GM12891 (cell line): ENCODE results near the gene RIBC2.

Experiments
- DNase-seq: peaks from one replicate; pipeline ENCODE4 v3.0.0; 2011; ENCODE audit warnings: low spot score; ENCODE audit not compliant: insufficient read length
- FAIRE-seq: peaks from 2 replicates; lab custom pipeline; 2011; peaks lifted over from hg19 to GRCh38; lab: Jason Lieb, UNC
- PAX5 ChIP-seq: IDR thresholded peaks from 2 replicates; pipeline ENCODE4 v1.6.1; 2011; ENCODE audit warnings: low read length, moderate library complexity, mild to moderate bottlenecking; ENCODE audit not compliant: insufficient read depth, severe bottlenecking
- POLR2A ChIP-seq: IDR thresholded peaks from 2 replicates; pipeline ENCODE4 v1.6.1; 2011; ENCODE audit warnings: low read depth, low read length, control low read depth
- POLR2AphosphoS5 ChIP-seq: IDR thresholded peaks from 2 replicates; pipeline ENCODE4 v1.6.1; 2011; ENCODE audit warnings: low read depth, low read length, control low read depth
- POU2F2 ChIP-seq: IDR thresholded peaks from 2 replicates; pipeline ENCODE4 v1.6.1; 2011; ENCODE audit warnings: low read depth, mild to moderate bottlenecking, control low read depth, low read length, moderate library complexity
- SPI1 ChIP-seq: IDR thresholded peaks from 2 replicates; pipeline ENCODE4 v1.6.1; 2011; ENCODE audit warnings: low read depth, low read length, control low read depth
- TAF1 ChIP-seq: IDR thresholded peaks from 2 replicates; pipeline ENCODE4 v1.6.1; 2011; ENCODE audit warnings: low read depth, low read length, control low read depth

RIBC2 gene

GRCh38 chr22:45481661-45482060, 68.2 kb downstream of the RIBC2 start:
- FAIRE-seq (no peak), DNase-seq (no peak)
- TF ChIP-seq POLR2A (no peak), TAF1 (no peak), PAX5 (no peak), SPI1 (no peak), POLR2AphosphoS5 (no peak), POU2F2 (no peak)
